GM18526 (cell line): ENCODE data around the gene RPL36.

Experiments used
- POLR2A ChIP-seq: IDR thresholded peaks from 3 replicates; pipeline ENCODE4 v1.6.1; 2011; ENCODE audit not compliant: insufficient read length; ENCODE audit errors: extremely low read depth

The RPL36 gene

DNA sequence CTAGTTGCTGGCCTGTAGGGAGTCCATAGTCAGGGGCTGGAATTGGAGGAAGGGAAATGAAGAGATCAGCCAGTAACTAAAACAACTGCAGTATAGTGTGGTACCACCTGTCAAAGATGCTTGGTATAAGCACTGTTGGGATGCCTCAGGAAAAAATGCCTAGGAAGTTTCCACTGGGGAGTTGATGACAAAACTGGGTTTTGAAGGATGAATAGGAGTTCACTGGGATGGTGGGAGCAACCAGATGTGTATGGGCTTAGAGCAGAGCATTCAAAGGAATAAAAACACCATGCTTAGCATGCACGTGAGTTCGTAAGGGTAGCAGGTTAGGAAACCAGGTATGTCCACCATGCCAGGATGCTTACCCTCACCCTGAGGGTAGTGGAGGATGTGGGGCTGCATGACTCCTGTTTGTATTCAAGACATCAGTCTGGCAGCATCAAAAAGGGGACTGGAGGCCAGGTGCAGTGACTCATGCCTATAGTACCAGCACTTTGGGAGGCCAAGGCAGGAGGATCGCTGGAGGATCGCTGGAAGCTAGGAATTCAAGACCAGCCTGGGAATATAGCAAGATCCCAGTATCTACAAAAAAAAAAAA, 37.5 kb downstream of the RPL36 start:
- TF ChIP-seq POLR2A, result no peak

GRCh38 chr19:5738423-5738822, 48.3 kb downstream of the RPL36 start:
- TF ChIP-seq POLR2A, result no peak
